K562 (cell line): ENCODE measurements around the gene USP2. TPM values are rescaled to one million over a fixed set of nuclear protein-coding genes. Genes with fewer than 3 reads are reported as not detected.

Source experiments
- ATAC-seq: fragments of 200-7000 bp; cut with Tn5 transposase; 3 replicates; pipeline ENCODE4 v1.9.1; 2020; ENCODE audit warnings: moderate library complexity
- BruUV-seq: library from RNA; stranded (reverse); fragments of 400-500 nt; replicated peaks from 2 replicates; lab custom pipeline; 2021; lab: Mats Ljungman, UMichigan
- CTCF ChIA-PET: fragments of 300-600 bp; formaldehyde crosslinking; extraction: SDS; loops from one replicate; lab custom pipeline; 2021; ENCODE audit warnings: low intra/inter-chr PET ratio; lab: Yijun Ruan, JAX
- POLR2A ChIA-PET: fragments of 300-600, 350-650 bp; sonication (Branson Sonifier 250); formaldehyde crosslinking; extraction: SDS; loops from one replicate; lab custom pipeline; 2021; ENCODE audit warnings: antibody characterized with exemption, inconsistent platforms; lab: Yijun Ruan, JAX
- DNase-seq, 4 experiments: peaks; one replicate each; pipeline versions ENCODE4 v3.0.0 to v3.0.0-alpha.2; 2011 to 2018; ENCODE audit warnings: low spot score in 3 of 4, mixed read lengths in 3 of 4; ENCODE audit errors: extremely low read depth in 1 of 4
- FAIRE-seq: peaks from 2 replicates; lab custom pipeline; 2011; peaks lifted over from hg19 to GRCh38; lab: Jason Lieb, UNC
- H2AFZ ChIP-seq: 2 replicates; pipeline ENCODE4 v1.6.0; 2011; ENCODE audit warnings: low read depth, low read length, control low read depth, inconsistent platforms
- H3K27ac ChIP-seq: fragments of 200-600 bp; 3 replicates; pipeline ENCODE4 v1.8.0; 2011; ENCODE audit warnings: low read depth, mild to moderate bottlenecking, control low read depth, inconsistent platforms, low read length, moderate library complexity, mixed read lengths; ENCODE audit errors: extremely low read depth
- H3K27me3 ChIP-seq, 2 experiments: fragments of 300-600 bp in 1 of 2; 2 replicates in 1 of 2; 3 replicates in 1 of 2; pipeline versions ENCODE4 v1.6.0 to v1.8.0; 2011; ENCODE audit warnings: inconsistent platforms in 2 of 2, low read length in 2 of 2, mild to moderate bottlenecking in 1 of 2, mixed read lengths in 1 of 2, moderate library complexity in 1 of 2; ENCODE audit not compliant: control insufficient read depth in 2 of 2, insufficient read depth in 2 of 2
- H3K36me3 ChIP-seq: fragments of 300-600 bp; 3 replicates; pipeline ENCODE4 v1.8.0; 2011; ENCODE audit warnings: mild to moderate bottlenecking, low read length, inconsistent platforms; ENCODE audit not compliant: control insufficient read depth, insufficient read depth
- H3K4me1 ChIP-seq, 2 experiments: fragments of 200-600 bp in 1 of 2; replicated peaks in 1 of 2; 2 replicates in 1 of 2; 3 replicates in 1 of 2; pipeline versions ENCODE4 v1.5.1 to v1.8.0; 2011; ENCODE audit warnings: inconsistent platforms in 2 of 2, low read length in 2 of 2, mild to moderate bottlenecking in 1 of 2, mixed read lengths in 1 of 2, moderate library complexity in 1 of 2; ENCODE audit not compliant: control insufficient read depth in 2 of 2, insufficient read depth in 2 of 2
- H3K4me2 ChIP-seq: 2 replicates; pipeline ENCODE4 v1.6.1; 2011; ENCODE audit warnings: low read length, control low read depth, inconsistent platforms, mixed read lengths; ENCODE audit not compliant: insufficient read depth
- H3K4me3 ChIP-seq: fragments of 200-600 bp; sonication (generic), shearing (Covaris generic); 2 replicates; pipeline ENCODE4 v1.5.1; 2016; ENCODE audit warnings: control low read depth, inconsistent platforms
- H3K79me2 ChIP-seq: fragments of 200-600 bp; 3 replicates; pipeline ENCODE4 v1.8.0; 2011; ENCODE audit warnings: low read length, inconsistent platforms; ENCODE audit not compliant: control insufficient read depth, insufficient read depth
- H3K9ac ChIP-seq, 2 experiments: 2 replicates each; pipeline versions ENCODE4 v1.6.0 to v1.6.1; 2011; ENCODE audit warnings: low read depth in 2 of 2, low read length in 2 of 2, control low read depth in 1 of 2, inconsistent platforms in 1 of 2, mild to moderate bottlenecking in 1 of 2, mixed read lengths in 1 of 2; ENCODE audit not compliant: insufficient read depth in 1 of 2
- H3K9me1 ChIP-seq: one replicate; pipeline ENCODE4 v1.6.0; 2011; ENCODE audit warnings: inconsistent platforms, mild to moderate bottlenecking, low read length, moderate library complexity; ENCODE audit not compliant: control insufficient read depth, insufficient read depth
- H3K9me3 ChIP-seq: replicated peaks from 2 replicates; pipeline ENCODE4 v1.5.1; 2011; ENCODE audit warnings: low read depth, low read length, inconsistent platforms; ENCODE audit not compliant: control insufficient read depth, insufficient read depth
- H4K20me1 ChIP-seq: replicated peaks from 2 replicates; pipeline ENCODE4 v1.6.1; 2011; ENCODE audit warnings: low read length, inconsistent platforms, mixed read lengths; ENCODE audit not compliant: control insufficient read depth, insufficient read depth
- HES1 ChIP-seq: fragments of 450-650 bp; IDR thresholded peaks from 2 replicates; pipeline ENCODE4 v1.6.1; 2016; ENCODE audit warnings: low read depth, mild to moderate bottlenecking, moderate library complexity
- MXI1 ChIP-seq: IDR thresholded peaks from 2 replicates; pipeline ENCODE4 v1.6.1; 2011; ENCODE audit warnings: low read depth, mild to moderate bottlenecking, improper control_type of control experiment, low read length
- ZBTB40 ChIP-seq, 2 experiments: fragments of 450-650 bp in 1 of 2; sonication (generic) in 1 of 2; formaldehyde crosslinking in 1 of 2; IDR thresholded peaks; 2 replicates each; pipeline versions ENCODE4 v1.7.1 to v1.9.0; 2016 to 2022; ENCODE audit warnings: inconsistent platforms in 1 of 2, mild to moderate bottlenecking in 1 of 2, missing genetic modification reagents in 1 of 2
- ZBTB8A ChIP-seq: fragments of 450-650 bp; IDR thresholded peaks from 2 replicates; pipeline ENCODE4 v1.6.1; 2018; ENCODE audit warnings: mild to moderate bottlenecking, moderate library complexity; ENCODE audit not compliant: partially characterized antibody
- ZFP1 ChIP-seq: fragments of 450-650 bp; formaldehyde crosslinking; IDR thresholded peaks from 2 replicates; pipeline ENCODE4 v1.4.0; 2020; ENCODE audit warnings: mild to moderate bottlenecking, mixed read lengths
- ZNF717 ChIP-seq: fragments of 250-450 bp; sonication (Bioruptor Pico); IDR thresholded peaks from 2 replicates; pipeline ENCODE4 v1.5.0; 2021
- ZNF764 ChIP-seq: fragments of 250-450 bp; sonication (Bioruptor Pico); IDR thresholded peaks from 2 replicates; pipeline ENCODE4 v1.4.0; 2020; ENCODE audit warnings: low read depth, mild to moderate bottlenecking, moderate library complexity
- WGBS: fragments of 100-300 bp; shearing (Covaris generic); methylation state at CpG from one replicate; pipeline ENCODE4 v1.1.6; 2016; ENCODE audit warnings: low coverage, mixed read lengths; ENCODE audit not compliant: insufficient coverage; ENCODE audit errors: missing lambda C conversion rate; 5-methylcytosine and 5-hydroxymethylcytosine counted together
- in situ Hi-C: fragments of 300-500 bp; cut with MboI; formaldehyde crosslinking; loops from 4 replicates; pipeline ENCODE4 v1.15.0; 2018; ENCODE audit warnings: inconsistent platforms, mixed read lengths
- intact Hi-C: fragments of 100-400 bp; cut with micrococcal nuclease; formaldehyde crosslinking; loops from 2 replicates; pipeline ENCODE4 v1.14.2; 2022
- polyA plus RNA-seq, 8 experiments: library from polyadenylated mRNA; depleted of rRNA in 4 of 8; stranded (reverse) in 5 of 8; unstranded in 3 of 8; fragments of >200 nt; fragmentation: Nextera tagmentation in 2 of 8; fragmentation: Illumina TruSeq in 1 of 8; extraction: Ambion mirVana in 2 of 8; extraction: Trizol in 1 of 8; gene quantifications; 2 replicates each; pipeline versions ENCODE4 v1.2.1 to v1.2.3, GENCODE V29; 2011 to 2014; ENCODE audit warnings: inconsistent platforms in 1 of 8, missing spikeins in 1 of 8
- total RNA-seq, 7 experiments: library from RNA; depleted of rRNA in 6 of 7; stranded (reverse); fragments of >200 nt in 6 of 7; fragmentation: Illumina TruSeq in 2 of 7; extraction: Trizol in 2 of 7; gene quantifications; 2 replicates each; pipeline versions ENCODE4 v1.2.1 to v1.2.3, GENCODE V29; 2011 to 2021; ENCODE audit warnings: low replicate concordance in 1 of 7
- TF ChIP-seq, protein P1 (sequence below): fragments of 450-650 bp; IDR thresholded peaks from 2 replicates; pipeline ENCODE4 v1.6.1; 2016; ENCODE audit warnings: missing biosample characterization, missing genetic modification characterization
- TF ChIP-seq, protein P2 (sequence below): fragments of 200-800 bp; sonication (Bioruptor generic); IDR thresholded peaks from 2 replicates; pipeline ENCODE4 v1.6.1; 2017; ENCODE audit warnings: missing genetic modification characterization, missing compliant biosample characterization

USP2 gene
- total and polyA plus RNA-seq, 9 of the 15 experiments (the other 6 are each of a cell fraction or from before 2014, with no cell fraction given): 2.8 to 16.9 (median 3.9) TPM

DNA sequence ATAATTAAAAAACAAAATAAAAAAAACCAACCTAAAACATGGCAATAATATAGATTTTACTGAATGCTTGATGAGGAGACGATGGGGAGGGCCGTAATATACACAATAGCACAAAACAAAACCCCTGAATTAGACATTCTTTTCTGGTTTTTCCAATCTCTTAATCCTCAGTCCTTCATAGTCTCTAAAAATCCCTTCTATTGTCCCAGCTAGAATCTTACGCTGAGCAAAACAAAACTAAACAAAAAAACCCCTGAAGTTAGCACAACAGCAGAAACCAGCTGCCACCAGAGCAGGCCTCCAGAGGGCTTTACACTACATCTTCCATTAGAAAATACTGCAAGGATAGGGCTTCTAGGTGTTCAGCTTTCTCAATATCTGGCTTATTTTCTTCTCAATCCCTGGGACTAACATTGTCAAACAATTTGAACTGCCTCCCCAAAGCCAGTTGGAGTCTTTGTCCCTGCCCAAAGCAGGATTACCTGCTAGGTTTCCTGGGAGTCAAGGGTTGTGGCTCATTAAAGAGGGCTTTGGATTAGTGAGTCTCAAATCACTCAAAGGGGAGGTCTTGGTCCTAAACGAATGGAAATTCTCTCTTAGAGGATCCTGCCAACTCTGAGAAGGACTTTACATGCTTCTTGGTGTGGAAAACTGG, 49.3 kb downstream of the USP2 start:
- Histone ChIP-seq H3K9ac (no peak overlapping the region), H3K36me3 (peaks cover 17% of the 10 kb centered on the region; the same call in 1 of the 3 replicates), H3K79me2 (peaks cover 25% of the 10 kb centered on the region), H3K4me3 (no peak overlapping the region), H3K27ac (no peak overlapping the region), H4K20me1 (no peaks in the 10 kb centered on the region), H3K9me3 (no peaks in the 10 kb centered on the region), H3K4me1 (peaks cover 0 to 24% of the 10 kb centered on the region in 2 experiments; a peak in 3 of 5 replicates), H3K4me2 (no peak overlapping the region), H3K27me3 (no peaks in the 10 kb centered on the region), H3K9me1 (no peaks in the 10 kb centered on the region), H2AFZ (peak overlapping the region; percentile 82)
- POLR2A ChIA-PET: interaction anchor here (0.6 to 1.5 kb wide), 4 partner anchors 17 to 263 kb away, joined by 3 to 6 read pairs (median 4); no protein-coding TSS in a partner anchor
- BruUV-seq: no TSS peak
- intact Hi-C loops (no loop called here), in situ Hi-C loops (no loop called here)
- no peak for FAIRE-seq
- CTCF ChIA-PET: no interaction called here
- WGBS: 64% methylated on average over 4 of the region's 4 CpGs
- no peak for DNase-seq
- ATAC-seq: no peak
- TF ChIP-seq MXI1 (no peak), ZNF717 (CRISPR knock-in tag) (no peak), HES1 (no peak), ZNF764 (no peak), ZBTB40 (IDR thresholded peaks at IDR 0.05) (no peak), ZBTB40 (CRISPR knock-in tag; IDR thresholded peaks at IDR 0.05) (no peak), ZBTB8A (no peak), ZFP1 (CRISPR knock-in tag) (no peak)
- TF ChIP-seq, protein P1, sequence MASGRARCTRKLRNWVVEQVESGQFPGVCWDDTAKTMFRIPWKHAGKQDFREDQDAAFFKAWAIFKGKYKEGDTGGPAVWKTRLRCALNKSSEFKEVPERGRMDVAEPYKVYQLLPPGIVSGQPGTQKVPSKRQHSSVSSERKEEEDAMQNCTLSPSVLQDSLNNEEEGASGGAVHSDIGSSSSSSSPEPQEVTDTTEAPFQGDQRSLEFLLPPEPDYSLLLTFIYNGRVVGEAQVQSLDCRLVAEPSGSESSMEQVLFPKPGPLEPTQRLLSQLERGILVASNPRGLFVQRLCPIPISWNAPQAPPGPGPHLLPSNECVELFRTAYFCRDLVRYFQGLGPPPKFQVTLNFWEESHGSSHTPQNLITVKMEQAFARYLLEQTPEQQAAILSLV (tag): no peak
- TF ChIP-seq, protein P2, sequence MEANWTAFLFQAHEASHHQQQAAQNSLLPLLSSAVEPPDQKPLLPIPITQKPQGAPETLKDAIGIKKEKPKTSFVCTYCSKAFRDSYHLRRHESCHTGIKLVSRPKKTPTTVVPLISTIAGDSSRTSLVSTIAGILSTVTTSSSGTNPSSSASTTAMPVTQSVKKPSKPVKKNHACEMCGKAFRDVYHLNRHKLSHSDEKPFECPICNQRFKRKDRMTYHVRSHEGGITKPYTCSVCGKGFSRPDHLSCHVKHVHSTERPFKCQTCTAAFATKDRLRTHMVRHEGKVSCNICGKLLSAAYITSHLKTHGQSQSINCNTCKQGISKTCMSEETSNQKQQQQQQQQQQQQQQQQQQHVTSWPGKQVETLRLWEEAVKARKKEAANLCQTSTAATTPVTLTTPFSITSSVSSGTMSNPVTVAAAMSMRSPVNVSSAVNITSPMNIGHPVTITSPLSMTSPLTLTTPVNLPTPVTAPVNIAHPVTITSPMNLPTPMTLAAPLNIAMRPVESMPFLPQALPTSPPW (CRISPR knock-in tag): no peak
